ENCODE results near the gene TH.

Gene TH

DNA sequence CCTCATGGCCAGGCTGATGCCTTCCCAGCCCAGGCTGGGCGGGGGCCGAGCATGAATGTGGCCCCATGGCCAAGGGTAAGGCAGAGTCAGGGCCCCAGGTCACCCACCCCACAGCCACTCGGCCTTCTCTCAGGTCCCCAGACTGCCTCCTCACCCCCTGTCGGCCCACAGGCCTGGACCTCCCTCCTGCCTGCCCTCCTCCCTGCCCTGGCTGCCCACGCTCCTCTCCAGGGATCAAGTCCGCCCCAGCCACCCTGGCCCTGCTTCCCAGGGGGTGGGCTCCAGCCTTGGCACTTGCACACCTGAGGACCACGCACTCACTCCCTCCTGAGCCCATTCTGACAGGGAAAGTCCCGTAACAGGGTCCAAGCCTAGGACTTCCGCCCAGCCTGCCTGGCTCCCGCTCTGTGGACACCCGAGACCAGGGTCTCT, 37.8 kb upstream of the TH start:
- no peaks in the 10 kb centered on the region for H3K36me3 ChIP-seq (ENCODE audit: control insufficient read depth, insufficient read depth, low read length)
- H3K4me1 ChIP-seq: no peaks in the 10 kb centered on the region
- TF ChIP-seq, protein P1, sequence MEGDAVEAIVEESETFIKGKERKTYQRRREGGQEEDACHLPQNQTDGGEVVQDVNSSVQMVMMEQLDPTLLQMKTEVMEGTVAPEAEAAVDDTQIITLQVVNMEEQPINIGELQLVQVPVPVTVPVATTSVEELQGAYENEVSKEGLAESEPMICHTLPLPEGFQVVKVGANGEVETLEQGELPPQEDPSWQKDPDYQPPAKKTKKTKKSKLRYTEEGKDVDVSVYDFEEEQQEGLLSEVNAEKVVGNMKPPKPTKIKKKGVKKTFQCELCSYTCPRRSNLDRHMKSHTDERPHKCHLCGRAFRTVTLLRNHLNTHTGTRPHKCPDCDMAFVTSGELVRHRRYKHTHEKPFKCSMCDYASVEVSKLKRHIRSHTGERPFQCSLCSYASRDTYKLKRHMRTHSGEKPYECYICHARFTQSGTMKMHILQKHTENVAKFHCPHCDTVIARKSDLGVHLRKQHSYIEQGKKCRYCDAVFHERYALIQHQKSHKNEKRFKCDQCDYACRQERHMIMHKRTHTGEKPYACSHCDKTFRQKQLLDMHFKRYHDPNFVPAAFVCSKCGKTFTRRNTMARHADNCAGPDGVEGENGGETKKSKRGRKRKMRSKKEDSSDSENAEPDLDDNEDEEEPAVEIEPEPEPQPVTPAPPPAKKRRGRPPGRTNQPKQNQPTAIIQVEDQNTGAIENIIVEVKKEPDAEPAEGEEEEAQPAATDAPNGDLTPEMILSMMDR (IDR thresholded peaks at IDR 0.05): no peak
- no peak overlapping the region for H3K4me3 ChIP-seq (ENCODE audit: low read depth, low read length)
- no peaks in the 10 kb centered on the region for H3K9me3 ChIP-seq (ENCODE audit: control insufficient read depth, low read length)
- no peak overlapping the region for H3K9ac ChIP-seq
- no peaks in the 10 kb centered on the region for H3K79me2 ChIP-seq
- no peak overlapping the region for H3K4me2 ChIP-seq (ENCODE audit: low read length)
- H3K27ac ChIP-seq: no peak overlapping the region
- no peak overlapping the region for H2AFZ ChIP-seq
- H3K27me3 ChIP-seq (ENCODE audit: control insufficient read depth, insufficient read depth, low read length): no peaks in the 10 kb centered on the region

DNA sequence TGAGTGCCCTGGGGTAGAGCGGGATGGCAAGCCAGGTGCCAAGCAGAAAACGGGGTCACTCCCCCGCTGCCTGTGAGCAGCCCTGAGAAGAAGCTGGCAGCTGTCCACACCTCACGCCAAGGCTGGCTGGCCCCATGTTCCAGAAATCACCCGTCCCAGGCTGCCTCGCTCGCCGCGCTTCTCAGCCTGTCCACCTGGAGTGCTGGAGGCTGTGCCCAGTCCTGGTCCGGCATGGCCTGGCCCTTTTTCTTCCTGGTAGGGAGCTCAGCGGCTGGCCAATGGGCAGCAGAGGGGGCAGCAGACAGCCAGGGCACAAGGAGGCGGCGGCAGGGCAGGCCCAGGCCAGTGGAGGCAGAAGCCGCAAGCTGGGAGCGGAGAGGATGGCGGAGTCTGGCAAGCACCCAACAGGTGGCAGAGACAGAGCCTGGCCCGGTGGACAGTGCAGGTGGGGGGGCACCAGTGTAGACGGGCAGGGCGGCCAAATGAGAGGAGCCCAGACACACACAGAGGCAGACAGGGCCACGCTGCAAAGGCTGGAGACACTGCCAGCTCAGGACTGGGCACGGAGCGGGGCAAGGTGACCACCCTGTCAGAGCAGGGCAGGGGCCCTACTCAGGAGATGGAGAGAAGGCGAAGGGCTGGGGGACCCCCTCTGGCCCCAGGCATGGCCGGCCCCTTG, 37.2 kb upstream of the TH start:
- Histone ChIP-seq H3K9ac (no peak overlapping the region), H3K79me2 (no peaks in the 10 kb centered on the region), H3K4me2 (ENCODE audit: low read length) (no peak overlapping the region), H3K36me3 (ENCODE audit: control insufficient read depth, insufficient read depth, low read length) (no peaks in the 10 kb centered on the region), H3K27me3 (ENCODE audit: control insufficient read depth, insufficient read depth, low read length) (no peaks in the 10 kb centered on the region), H3K4me1 (no peaks in the 10 kb centered on the region), H3K4me3 (ENCODE audit: low read depth, low read length) (no peak overlapping the region), H3K9me3 (ENCODE audit: control insufficient read depth, low read length) (no peaks in the 10 kb centered on the region), H2AFZ (no peak overlapping the region), H3K27ac (no peak overlapping the region)
- TF ChIP-seq, protein P1 (IDR thresholded peaks at IDR 0.05): no peak

DNA sequence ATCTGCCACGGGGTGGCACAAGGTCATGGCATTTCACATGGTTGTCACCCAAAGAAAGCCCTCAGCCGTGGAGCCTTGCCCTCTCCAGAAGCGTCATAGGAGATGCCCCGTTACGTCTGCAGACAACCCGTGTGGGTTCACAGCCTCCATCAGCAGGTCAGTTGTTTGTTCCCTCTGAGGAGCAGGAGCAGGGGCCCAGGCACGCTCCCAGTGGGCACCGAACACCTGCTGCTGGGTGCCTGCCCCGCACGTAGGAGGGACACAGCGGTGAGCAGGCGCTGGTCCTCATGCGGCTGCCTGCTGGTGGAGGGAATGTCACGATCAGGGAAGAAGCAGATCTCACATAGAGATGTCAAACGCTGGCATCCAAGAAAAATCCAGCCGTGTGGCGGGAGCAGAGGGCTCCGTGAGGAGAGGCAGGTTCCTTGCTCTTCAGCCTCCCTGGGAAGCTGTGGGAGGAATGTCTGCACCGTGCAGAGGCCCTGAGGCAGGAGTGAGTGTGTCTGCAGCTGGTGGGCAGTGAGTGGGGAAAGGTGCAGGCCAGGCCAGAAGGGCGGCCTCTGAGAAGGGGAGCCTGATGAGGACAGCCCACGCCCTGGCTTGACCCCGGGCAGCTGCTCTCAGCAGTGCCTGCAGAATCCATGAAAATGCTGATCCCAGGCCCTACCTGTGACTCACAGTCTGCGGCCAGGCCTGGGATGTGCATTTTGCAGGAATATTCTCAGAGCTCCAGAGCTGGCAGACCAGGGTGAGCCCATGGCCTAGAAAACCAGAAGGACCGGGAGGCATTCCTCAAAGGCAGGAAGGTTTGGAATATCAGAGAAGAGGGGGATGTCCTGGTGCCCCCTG, 36.4 kb upstream of the TH start:
- H3K9ac ChIP-seq: no peak overlapping the region
- H3K4me3 ChIP-seq (ENCODE audit: low read depth, low read length): no peak overlapping the region
- no peak overlapping the region for H3K27ac ChIP-seq
- no peaks in the 10 kb centered on the region for H3K27me3 ChIP-seq (ENCODE audit: control insufficient read depth, insufficient read depth, low read length)
- H3K36me3 ChIP-seq (ENCODE audit: control insufficient read depth, insufficient read depth, low read length): no peaks in the 10 kb centered on the region
- no peak overlapping the region for H2AFZ ChIP-seq
- H3K4me2 ChIP-seq (ENCODE audit: low read length): no peak overlapping the region
- no peaks in the 10 kb centered on the region for H3K79me2 ChIP-seq
- TF ChIP-seq, protein P1 (IDR thresholded peaks at IDR 0.05): no peak
- H3K9me3 ChIP-seq (ENCODE audit: control insufficient read depth, low read length): no peaks in the 10 kb centered on the region
- H3K4me1 ChIP-seq: no peaks in the 10 kb centered on the region

DNA sequence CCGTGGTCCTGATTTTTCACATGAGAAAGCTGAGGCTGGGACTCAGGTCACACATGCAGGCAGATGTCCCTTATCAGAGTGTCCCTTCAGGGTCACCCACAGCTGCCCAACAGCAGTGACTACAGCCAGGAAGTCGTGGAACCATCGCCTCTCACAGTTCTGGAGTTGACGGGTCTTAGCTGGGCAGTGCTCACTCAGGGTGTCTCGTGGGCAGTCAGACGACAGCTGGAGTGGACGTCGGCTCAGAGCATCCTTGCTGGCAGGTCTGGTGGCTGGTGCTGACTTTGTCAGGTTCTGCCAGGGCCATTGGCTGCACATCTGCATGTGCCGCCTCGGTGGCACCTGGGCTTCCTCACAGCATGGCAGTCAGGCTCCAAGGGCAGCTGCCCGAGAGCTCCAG, 35.6 kb upstream of the TH start:
- Histone ChIP-seq H3K4me2 (ENCODE audit: low read length) (no peak overlapping the region), H3K79me2 (no peaks in the 10 kb centered on the region), H3K9me3 (ENCODE audit: control insufficient read depth, low read length) (no peaks in the 10 kb centered on the region), H3K36me3 (ENCODE audit: control insufficient read depth, insufficient read depth, low read length) (no peaks in the 10 kb centered on the region), H3K27ac (no peak overlapping the region), H2AFZ (no peak overlapping the region), H3K27me3 (ENCODE audit: control insufficient read depth, insufficient read depth, low read length) (no peaks in the 10 kb centered on the region), H3K4me1 (no peaks in the 10 kb centered on the region), H3K9ac (no peak overlapping the region), H3K4me3 (ENCODE audit: low read depth, low read length) (no peak overlapping the region)
- TF ChIP-seq, protein P1 (IDR thresholded peaks at IDR 0.05): no peak
